HepG2 (cell line): Measurements from ENCODE around the gene ZCCHC8. TPM values are rescaled to one million over a fixed set of nuclear protein-coding genes. Genes with fewer than 3 reads are reported as not detected.
A peak's percentile ranks its signal among the peaks of the same experiment; 100 is the strongest.

Source experiments
- AHR ChIP-seq: IDR thresholded peaks from 2 replicates; pipeline ENCODE4 v1.6.1; 2018; ENCODE audit warnings: missing genetic modification reagents, missing compliant biosample characterization
- BRD4 ChIP-seq: sonication (generic); formaldehyde crosslinking; IDR thresholded peaks from 2 replicates; pipeline ENCODE4 v1.4.0; 2020; ENCODE audit warnings: missing genetic modification reagents
- DMTF1 ChIP-seq: sonication (generic); formaldehyde crosslinking; IDR thresholded peaks from 2 replicates; pipeline ENCODE4 v1.4.0; 2020; ENCODE audit warnings: mild to moderate bottlenecking, missing genetic modification reagents
- HDAC1 ChIP-seq: sonication (generic); formaldehyde crosslinking; IDR thresholded peaks from 2 replicates; pipeline ENCODE4 v1.5.1; 2020; ENCODE audit warnings: mild to moderate bottlenecking, missing genetic modification reagents
- KLF12 ChIP-seq: sonication (generic); formaldehyde crosslinking; IDR thresholded peaks from 2 replicates; pipeline ENCODE4 v1.4.0; 2020; ENCODE audit warnings: missing genetic modification reagents, borderline replicate concordance
- MBNL3 ChIP-seq: fragments of 250-450 bp; sonication (Bioruptor Pico); conservative IDR thresholded peaks from 2 replicates; pipeline ENCODE4 v1.8.0; 2022; ENCODE audit warnings: mild to moderate bottlenecking, inconsistent platforms
- MED1 ChIP-seq: sonication (generic); formaldehyde crosslinking; IDR thresholded peaks from 2 replicates; pipeline ENCODE4 v1.4.0; 2020; ENCODE audit warnings: missing genetic modification reagents
- MTF1 ChIP-seq: sonication (generic); formaldehyde crosslinking; IDR thresholded peaks from 2 replicates; pipeline ENCODE4 v1.5.0; 2020; ENCODE audit warnings: missing genetic modification reagents
- NFKB2 ChIP-seq: sonication (generic); formaldehyde crosslinking; IDR thresholded peaks from 2 replicates; pipeline ENCODE4 v1.4.0; 2020; ENCODE audit warnings: missing genetic modification reagents, borderline replicate concordance
- NR2C2 ChIP-seq: sonication (generic); formaldehyde crosslinking; IDR thresholded peaks from 2 replicates; pipeline ENCODE4 v1.4.0; 2020; ENCODE audit warnings: missing genetic modification reagents, mild to moderate bottlenecking, moderate library complexity, borderline replicate concordance
- NRL ChIP-seq: sonication (generic); formaldehyde crosslinking; IDR thresholded peaks from 2 replicates; pipeline ENCODE4 v1.5.0; 2020; ENCODE audit warnings: missing genetic modification reagents, mild to moderate bottlenecking, moderate library complexity, borderline replicate concordance
- POLR2A ChIP-seq, 2 experiments: IDR thresholded peaks; 2 replicates each; pipeline ENCODE4 v1.6.1; 2011; ENCODE audit warnings: low read depth in 2 of 2, low read length in 2 of 2, mild to moderate bottlenecking in 1 of 2, moderate library complexity in 1 of 2; ENCODE audit not compliant: insufficient read depth in 1 of 2
- SP4 ChIP-seq: sonication (generic); formaldehyde crosslinking; IDR thresholded peaks from 2 replicates; pipeline ENCODE4 v1.8.1; 2023; ENCODE audit warnings: mild to moderate bottlenecking, missing genetic modification reagents
- TEAD3 ChIP-seq: optimal IDR thresholded peaks from 2 replicates; pipeline ENCODE3; 2016; ENCODE audit warnings: borderline replicate concordance
- ZNF12 ChIP-seq: sonication (generic); formaldehyde crosslinking; IDR thresholded peaks from 2 replicates; pipeline ENCODE4 v1.5.0; 2020; ENCODE audit warnings: missing genetic modification reagents
- ZNF33A ChIP-seq: sonication (generic); formaldehyde crosslinking; IDR thresholded peaks from 2 replicates; pipeline ENCODE4 v1.5.1; 2020; ENCODE audit warnings: missing genetic modification reagents, mild to moderate bottlenecking, moderate library complexity, borderline replicate concordance
- ZNF589 ChIP-seq: sonication (generic); formaldehyde crosslinking; conservative IDR thresholded peaks from 2 replicates; pipeline ENCODE4 v1.8.0; 2022; ENCODE audit warnings: mild to moderate bottlenecking, moderate library complexity, missing genetic modification reagents
- ZNF782 ChIP-seq: sonication (generic); formaldehyde crosslinking; IDR thresholded peaks from 2 replicates; pipeline ENCODE4 v1.4.0; 2020; ENCODE audit warnings: missing genetic modification reagents, mild to moderate bottlenecking, borderline replicate concordance
- ZSCAN12 ChIP-seq: sonication (generic); formaldehyde crosslinking; IDR thresholded peaks from 2 replicates; pipeline ENCODE4 v1.9.0; 2021; ENCODE audit warnings: mild to moderate bottlenecking, missing genetic modification reagents
- ZSCAN20 ChIP-seq: sonication (generic); formaldehyde crosslinking; IDR thresholded peaks from 2 replicates; pipeline ENCODE4 v1.4.0; 2020; ENCODE audit warnings: missing genetic modification reagents, mild to moderate bottlenecking, borderline replicate concordance
- polyA plus RNA-seq, 8 experiments: library from polyadenylated mRNA; depleted of rRNA in 3 of 8; stranded (reverse) in 7 of 8; unstranded in 1 of 8; fragments of >200 nt; fragmentation: Illumina TruSeq in 4 of 8; extraction: Trizol in 4 of 8; gene quantifications; 2 replicates each; pipeline versions ENCODE4 v1.2.1 to v1.2.3, GENCODE V29; 2011 to 2016; ENCODE audit warnings: low read depth in 4 of 8, missing spikeins in 1 of 8, mixed read lengths in 1 of 8; ENCODE audit not compliant: insufficient read depth in 1 of 8
- total RNA-seq, 5 experiments: library from RNA; depleted of rRNA; stranded (reverse); fragments of >200 nt; fragmentation: Illumina TruSeq; extraction: Trizol; gene quantifications; 2 replicates each; pipeline ENCODE4 v1.2.3, GENCODE V29; 2016; ENCODE audit warnings: low read depth in 1 of 5
- TF ChIP-seq, protein P1 (sequence below): sonication (generic); formaldehyde crosslinking; IDR thresholded peaks from 2 replicates; pipeline ENCODE4 v1.8.1; 2023; ENCODE audit warnings: mild to moderate bottlenecking, missing genetic modification reagents, borderline replicate concordance
- TF ChIP-seq, protein P2 (sequence below): conservative IDR thresholded peaks from 2 replicates; pipeline ENCODE4 v1.6.1; 2018; ENCODE audit warnings: missing genetic modification reagents
- TF ChIP-seq, protein P3 (sequence below): sonication (generic); formaldehyde crosslinking; IDR thresholded peaks from 2 replicates; pipeline ENCODE4 v1.8.0; 2022; ENCODE audit warnings: mild to moderate bottlenecking, missing genetic modification reagents, borderline replicate concordance
- TF ChIP-seq, protein P4 (sequence below): IDR thresholded peaks from 2 replicates; pipeline ENCODE4 v1.6.1; 2012; ENCODE audit warnings: low read depth, low read length, improper control_type of control experiment

ZCCHC8 gene
- total and polyA plus RNA-seq, 2 of the 13 experiments (the other 11 are each of a cell fraction or from before 2014, with no cell fraction given): 18.6 to 20.9 TPM

DNA sequence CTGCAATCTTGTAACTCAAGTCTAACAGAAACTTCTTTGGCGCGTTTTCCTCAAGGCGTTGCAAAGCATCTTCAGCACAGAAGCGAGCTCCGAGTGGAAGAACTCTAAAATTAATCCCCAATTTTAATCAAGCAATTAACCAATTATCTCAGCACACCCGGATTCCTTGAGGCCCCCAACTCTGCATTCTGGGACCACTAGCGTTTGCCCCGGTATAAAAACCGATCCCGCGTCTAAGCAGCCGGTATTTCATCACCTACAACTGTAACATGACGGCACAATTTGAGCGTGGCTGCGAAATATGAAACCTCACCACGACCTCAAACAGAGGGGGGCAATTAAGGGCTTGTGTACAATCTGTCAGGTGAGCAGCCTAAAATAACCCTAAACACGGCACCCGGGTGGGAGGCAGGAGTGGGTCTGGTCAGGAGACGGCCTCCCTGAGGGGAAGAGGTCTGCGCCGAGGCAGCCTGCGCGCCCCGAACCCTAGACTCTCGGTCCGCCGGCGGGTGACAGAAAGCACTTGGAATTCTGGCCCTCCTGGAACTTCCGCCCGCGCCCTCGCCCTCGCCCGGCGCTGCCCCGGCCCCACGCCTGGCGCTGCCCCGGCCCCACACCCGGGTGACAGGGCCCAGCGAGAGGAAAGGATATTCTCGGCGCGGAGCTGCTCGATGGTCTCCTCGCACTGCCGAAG is 594 bp downstream of the ZCCHC8 start (continued):
- 0 out of 2 replicates have a peak, but pooled peaks have one; percentile 14 for TF ChIP-seq ZSCAN20 (CRISPR knock-in tag)
- no peak for TF ChIP-seq TEAD3 (CRISPR knock-in tag)
- no peak for TF ChIP-seq MTF1
- TF ChIP-seq ZNF589: 0 out of 2 replicates have a peak, but pooled peaks have one; percentile 64
- TF ChIP-seq MED1: peak; percentile 29; the same call in 1 of the 2 replicates
- no peak for TF ChIP-seq SP4 (CRISPR knock-in tag)
- TF ChIP-seq NRL (CRISPR knock-in tag): no peak
- TF ChIP-seq, protein P1, sequence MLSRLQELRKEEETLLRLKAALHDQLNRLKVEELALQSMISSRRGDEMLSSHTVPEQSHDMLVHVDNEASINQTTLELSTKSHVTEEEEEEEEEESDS (CRISPR knock-in tag): no peak
- TF ChIP-seq POLR2A (IDR thresholded peaks at IDR 0.05; ENCODE audit: insufficient read depth in 1 of 2, low read depth in 2 of 2, low read length in 2 of 2): no peak
- TF ChIP-seq ZNF33A (CRISPR knock-in tag): no peak
- TF ChIP-seq, protein P2, sequence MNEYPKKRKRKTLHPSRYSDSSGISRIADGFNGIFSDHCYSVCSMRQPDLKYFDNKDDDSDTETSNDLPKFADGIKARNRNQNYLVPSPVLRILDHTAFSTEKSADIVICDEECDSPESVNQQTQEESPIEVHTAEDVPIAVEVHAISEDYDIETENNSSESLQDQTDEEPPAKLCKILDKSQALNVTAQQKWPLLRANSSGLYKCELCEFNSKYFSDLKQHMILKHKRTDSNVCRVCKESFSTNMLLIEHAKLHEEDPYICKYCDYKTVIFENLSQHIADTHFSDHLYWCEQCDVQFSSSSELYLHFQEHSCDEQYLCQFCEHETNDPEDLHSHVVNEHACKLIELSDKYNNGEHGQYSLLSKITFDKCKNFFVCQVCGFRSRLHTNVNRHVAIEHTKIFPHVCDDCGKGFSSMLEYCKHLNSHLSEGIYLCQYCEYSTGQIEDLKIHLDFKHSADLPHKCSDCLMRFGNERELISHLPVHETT: no peak
- TF ChIP-seq, protein P3, sequence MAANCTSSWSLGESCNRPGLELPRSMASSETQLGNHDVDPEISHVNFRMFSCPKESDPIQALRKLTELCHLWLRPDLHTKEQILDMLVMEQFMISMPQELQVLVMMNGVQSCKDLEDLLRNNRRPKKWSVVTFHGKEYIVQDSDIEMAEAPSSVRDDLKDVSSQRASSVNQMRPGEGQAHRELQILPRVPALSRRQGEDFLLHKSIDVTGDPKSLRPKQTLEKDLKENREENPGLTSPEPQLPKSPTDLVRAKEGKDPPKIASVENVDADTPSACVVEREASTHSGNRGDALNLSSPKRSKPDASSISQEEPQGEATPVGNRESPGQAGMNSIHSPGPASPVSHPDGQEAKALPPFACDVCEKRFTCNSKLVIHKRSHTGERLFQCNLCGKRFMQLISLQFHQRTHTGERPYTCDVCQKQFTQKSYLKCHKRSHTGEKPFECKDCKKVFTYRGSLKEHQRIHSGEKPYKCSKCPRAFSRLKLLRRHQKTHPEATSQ (CRISPR knock-in tag): 0 out of 2 replicates have a peak, but pooled peaks have one; percentile 31
- TF ChIP-seq ZNF12 (CRISPR knock-in tag): no peak
- TF ChIP-seq DMTF1 (CRISPR knock-in tag): no peak
- TF ChIP-seq ZNF782 (CRISPR knock-in tag): no peak; the same call in 1 of the 2 replicates
- TF ChIP-seq MBNL3: no peak
- TF ChIP-seq NR2C2 (CRISPR knock-in tag): no peak; the same call in 1 of the 2 replicates
- TF ChIP-seq HDAC1: peak; percentile 66; the same call in 1 of the 2 replicates
- peak; percentile 53; the same call in 1 of the 2 replicates for TF ChIP-seq BRD4 (CRISPR knock-in tag)
- TF ChIP-seq ZSCAN12 (CRISPR knock-in tag): no peak; the same call in 1 of the 2 replicates
- no peak for TF ChIP-seq KLF12 (CRISPR knock-in tag)
- no peak for TF ChIP-seq NFKB2 (CRISPR knock-in tag)
- no peak for TF ChIP-seq AHR (CRISPR knock-in tag)
- TF ChIP-seq, protein P4, sequence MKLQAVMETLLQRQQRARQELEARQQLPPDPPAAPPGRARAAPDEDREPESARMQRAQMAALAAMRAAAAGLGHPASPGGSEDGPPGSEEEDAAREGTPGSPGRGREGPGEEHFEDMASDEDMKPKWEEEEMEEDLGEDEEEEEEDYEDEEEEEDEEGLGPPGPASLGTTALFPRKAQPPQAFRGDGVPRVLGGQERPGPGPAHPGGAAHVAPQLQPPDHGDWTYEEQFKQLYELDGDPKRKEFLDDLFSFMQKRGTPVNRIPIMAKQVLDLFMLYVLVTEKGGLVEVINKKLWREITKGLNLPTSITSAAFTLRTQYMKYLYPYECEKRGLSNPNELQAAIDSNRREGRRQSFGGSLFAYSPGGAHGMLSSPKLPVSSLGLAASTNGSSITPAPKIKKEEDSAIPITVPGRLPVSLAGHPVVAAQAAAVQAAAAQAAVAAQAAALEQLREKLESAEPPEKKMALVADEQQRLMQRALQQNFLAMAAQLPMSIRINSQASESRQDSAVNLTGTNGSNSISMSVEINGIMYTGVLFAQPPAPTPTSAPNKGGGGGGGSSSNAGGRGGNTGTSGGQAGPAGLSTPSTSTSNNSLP: 0 out of 2 replicates have a peak, but pooled peaks have one; percentile 20
